ENCODE data around the gene SLC9C1.

Gene SLC9C1

GRCh38 chr3:112131111-112131510 lies 162.9 kb downstream of the SLC9C1 start:
- DNase-seq (ENCODE audit: low read depth in 2 of 2), result no peak

GRCh38 chr3:112130638-112130993 lies 163.4 kb downstream of the SLC9C1 start:
- no peak for DNase-seq (ENCODE audit: low read depth in 2 of 2)

GRCh38 chr3:112129925-112130637 lies 163.9 kb downstream of the SLC9C1 start:
- DNase-seq (ENCODE audit: low read depth in 2 of 2), result no peak

- peak in 1 of 2 experiments; percentile 7 for DNase-seq (ENCODE audit: low read depth in 2 of 2)
These were observed 164.9 kb downstream of the SLC9C1 start for GRCh38 chr3:112128843-112129727.

GRCh38 chr3:112127522-112128494 lies 166.2 kb downstream of the SLC9C1 start:
- DNase-seq (ENCODE audit: low read depth in 2 of 2), result no peak

GRCh38 chr3:112126511-112126911 lies 167.5 kb downstream of the SLC9C1 start:
- no peak for DNase-seq (ENCODE audit: low read depth in 2 of 2)

GRCh38 chr3:112124907-112125607 lies 169.0 kb downstream of the SLC9C1 start:
- DNase-seq (ENCODE audit: low read depth in 2 of 2), result no peak

- no peak for DNase-seq (ENCODE audit: low read depth in 2 of 2)
These were observed 170.5 kb downstream of the SLC9C1 start for GRCh38 chr3:112123548-112123947.

- DNase-seq (ENCODE audit: low read depth in 2 of 2), result no peak
These were observed 171.1 kb downstream of the SLC9C1 start for GRCh38 chr3:112122870-112123269.

- DNase-seq (ENCODE audit: low read depth in 2 of 2), result no peak
These were observed 172.2 kb downstream of the SLC9C1 start for GRCh38 chr3:112121577-112122547.

- DNase-seq (ENCODE audit: low read depth in 2 of 2), result no peak
These were observed 173.8 kb downstream of the SLC9C1 start for GRCh38 chr3:112119962-112120836.

- no peak for DNase-seq (ENCODE audit: low read depth in 2 of 2)
These were observed 176.0 kb downstream of the SLC9C1 start for GRCh38 chr3:112117841-112118571.

- DNase-seq (ENCODE audit: low read depth in 2 of 2), result no peak
These were observed 176.6 kb downstream of the SLC9C1 start for GRCh38 chr3:112117415-112117814.

- DNase-seq (ENCODE audit: low read depth in 2 of 2), result no peak
These were observed 177.2 kb downstream of the SLC9C1 start for GRCh38 chr3:112116748-112117186.

- DNase-seq (ENCODE audit: low read depth in 2 of 2), result no peak
These were observed 178.1 kb downstream of the SLC9C1 start for GRCh38 chr3:112115806-112116383.

GRCh38 chr3:112115161-112115739 lies 178.8 kb downstream of the SLC9C1 start:
- no peak for DNase-seq (ENCODE audit: low read depth in 2 of 2)

GRCh38 chr3:112114576-112115160 lies 179.3 kb downstream of the SLC9C1 start:
- no peak for DNase-seq (ENCODE audit: low read depth in 2 of 2)

Measured in fibroblast of skin of left biceps (primary cell).